SK-N-SH (cell line): ENCODE results near the gene CGB8. TPM values are rescaled to one million over a fixed set of nuclear protein-coding genes. Genes with fewer than 3 reads are reported as not detected.

Experiments
- CTCF ChIA-PET: fragments of 300-600, 350-600 bp; formaldehyde crosslinking; extraction: SDS; loops from one replicate; lab custom pipeline; 2021; lab: Yijun Ruan, JAX
- POLR2A ChIA-PET: fragments of 350-600 bp; sonication (Branson Sonifier 250); formaldehyde crosslinking; extraction: SDS; loops from one replicate; lab custom pipeline; 2020; ENCODE audit warnings: antibody characterized with exemption, inconsistent platforms; lab: Yijun Ruan, JAX
- DNase-seq: peaks from one replicate; pipeline ENCODE4 v3.0.0; 2012
- H2AFZ ChIP-seq: fragments of 200-600 bp; sonication (generic); 2 replicates; pipeline ENCODE4 v1.8.1; 2016; ENCODE audit warnings: antibody characterized with exemption, mild to moderate bottlenecking, low read depth
- H3F3A ChIP-seq: fragments of 200-600 bp; sonication (generic); replicated peaks from 2 replicates; pipeline ENCODE3; 2016; ENCODE audit warnings: antibody characterized with exemption, mild to moderate bottlenecking; ENCODE audit not compliant: insufficient read depth
- H3K27ac ChIP-seq, 2 experiments: fragments of 200-500 bp in 1 of 2; fragments of 200-600 bp in 1 of 2; sonication (Bioruptor generic) in 1 of 2; sonication (generic), shearing (Covaris generic) in 1 of 2; 2 replicates each; pipeline versions ENCODE4 v1.5.1 to v1.6.1; 2014 to 2016; ENCODE audit warnings: low read depth in 2 of 2, inconsistent platforms in 1 of 2, low read length in 1 of 2, mild to moderate bottlenecking in 1 of 2, mixed read lengths in 1 of 2
- H3K27me3 ChIP-seq: fragments of 200-600 bp; sonication (generic), shearing (Covaris generic); 2 replicates; pipeline ENCODE4 v1.6.1; 2016; ENCODE audit warnings: mixed run types; ENCODE audit not compliant: insufficient read depth
- H3K36me3 ChIP-seq, 2 experiments: fragments of 200-500 bp in 1 of 2; fragments of 200-600 bp in 1 of 2; sonication (Bioruptor generic) in 1 of 2; sonication (generic) in 1 of 2; replicated peaks in 1 of 2; 2 replicates each; pipeline versions ENCODE3 to v1.5.1; 2014 to 2016; ENCODE audit warnings: low read length in 1 of 2, mild to moderate bottlenecking in 1 of 2; ENCODE audit not compliant: insufficient read depth in 2 of 2, control insufficient read depth in 1 of 2
- H3K4me1 ChIP-seq, 2 experiments: fragments of 200-500 bp in 1 of 2; fragments of 200-600 bp in 1 of 2; sonication (Bioruptor generic) in 1 of 2; sonication (generic), shearing (Covaris generic) in 1 of 2; 2 replicates each; pipeline versions ENCODE4 v1.5.1 to v1.6.1; 2014 to 2016; ENCODE audit warnings: low read depth in 1 of 2, low read length in 1 of 2, mixed run types in 1 of 2; ENCODE audit not compliant: insufficient read depth in 2 of 2, control insufficient read depth in 1 of 2
- H3K4me2 ChIP-seq: fragments of 200-600 bp; sonication (generic), shearing (Covaris generic); 2 replicates; pipeline ENCODE4 v1.6.1; 2017; ENCODE audit warnings: mixed run types
- H3K4me3 ChIP-seq, 2 experiments: fragments of 200-500 bp in 1 of 2; fragments of 200-600 bp in 1 of 2; sonication (Bioruptor generic) in 1 of 2; sonication (generic), shearing (Covaris generic) in 1 of 2; 2 replicates each; pipeline versions ENCODE4 v1.5.1 to v1.8.1; 2014 to 2016; ENCODE audit warnings: low read depth in 2 of 2, inconsistent platforms in 1 of 2, low read length in 1 of 2, mild to moderate bottlenecking in 1 of 2, mixed read lengths in 1 of 2, moderate library complexity in 1 of 2
- H3K79me2 ChIP-seq: fragments of 200-600 bp; sonication (generic); 2 replicates; pipeline ENCODE4 v1.8.1; 2017; ENCODE audit warnings: mild to moderate bottlenecking; ENCODE audit not compliant: insufficient read depth
- H3K9ac ChIP-seq: fragments of 200-600 bp; sonication (generic); 2 replicates; pipeline ENCODE4 v1.6.1; 2017; ENCODE audit warnings: mixed run types
- H3K9me2 ChIP-seq: fragments of 200-600 bp; sonication (generic); 2 replicates; pipeline ENCODE4 v1.6.1; 2017; ENCODE audit warnings: mixed run types
- H3K9me3 ChIP-seq: fragments of 200-600 bp; sonication (generic); 2 replicates; pipeline ENCODE4 v1.6.1; 2017; ENCODE audit warnings: mixed run types, mild to moderate bottlenecking, moderate library complexity
- H4K20me1 ChIP-seq: fragments of 200-600 bp; sonication (generic); 2 replicates; pipeline ENCODE4 v1.6.1; 2017; ENCODE audit warnings: mild to moderate bottlenecking, mixed run types; ENCODE audit not compliant: insufficient read depth
- CHD2 ChIP-seq: fragments of 150-350 bp; IDR thresholded peaks from 2 replicates; pipeline ENCODE4 v1.6.1; 2018; ENCODE audit warnings: low read length; ENCODE audit not compliant: partially characterized antibody
- EZH2phosphoT487 ChIP-seq: fragments of 200-600 bp; sonication (generic); IDR thresholded peaks from 2 replicates; pipeline ENCODE4 v1.6.1; 2017; ENCODE audit warnings: low read depth, mixed run types, mild to moderate bottlenecking, antibody characterized with exemption, moderate library complexity, borderline replicate concordance
- FOXJ3 ChIP-seq: sonication (generic); formaldehyde crosslinking; IDR thresholded peaks from 2 replicates; pipeline ENCODE4 v1.5.1; 2020; ENCODE audit warnings: mild to moderate bottlenecking, missing genetic modification reagents
- GABPA ChIP-seq: IDR thresholded peaks from 2 replicates; pipeline ENCODE4 v1.4.0; 2012; ENCODE audit warnings: low read depth, mild to moderate bottlenecking
- JUND ChIP-seq: IDR thresholded peaks from 2 replicates; pipeline ENCODE4 v1.4.0; 2012
- MEF2A ChIP-seq: IDR thresholded peaks from 2 replicates; pipeline ENCODE4 v1.4.0; 2012; ENCODE audit warnings: low read depth, borderline replicate concordance
- NRF1 ChIP-seq: IDR thresholded peaks from 2 replicates; pipeline ENCODE4 v1.6.1; 2012; ENCODE audit warnings: low read depth, mild to moderate bottlenecking, low read length
- POLR2AphosphoS5 ChIP-seq: IDR thresholded peaks from 2 replicates; pipeline ENCODE4 v1.6.1; 2012; ENCODE audit warnings: low read depth, low read length
- REST ChIP-seq: IDR thresholded peaks from 2 replicates; pipeline ENCODE4 v1.6.1; 2012; ENCODE audit warnings: mild to moderate bottlenecking, low read depth, low read length, moderate library complexity
- SMC3 ChIP-seq: IDR thresholded peaks from 2 replicates; pipeline ENCODE4 v1.6.1; 2012; ENCODE audit warnings: low read depth, low read length, improper control_type of control experiment
- WGBS: methylation state at CpG from one replicate; pipeline ENCODE4 v1.1.6; 2017; ENCODE audit warnings: low lambda C conversion rate; 5-methylcytosine and 5-hydroxymethylcytosine counted together
- polyA plus RNA-seq, 3 experiments: library from polyadenylated mRNA; depleted of rRNA; stranded (reverse); fragments of >200 nt; gene quantifications; 2 replicates each; pipeline ENCODE4 v1.2.3, GENCODE V29; 2012
- TF ChIP-seq, protein P1 (sequence below): fragments of 150-350 bp; IDR thresholded peaks from 2 replicates; pipeline ENCODE4 v1.6.1; 2016; ENCODE audit warnings: mild to moderate bottlenecking, low read depth, low read length
- TF ChIP-seq, protein P2 (sequence below): fragments of 200-600 bp; sonication (generic); IDR thresholded peaks from 2 replicates; pipeline ENCODE4 v1.6.1; 2017; ENCODE audit warnings: antibody characterized with exemption, mild to moderate bottlenecking, moderate library complexity
- TF ChIP-seq, protein P3 (sequence below): fragments of 150-350 bp; IDR thresholded peaks from 2 replicates; pipeline ENCODE4 v1.6.1; 2017; ENCODE audit warnings: antibody characterized with exemption, low read length, low read depth, borderline replicate concordance
- TF ChIP-seq, protein P4 (sequence below): IDR thresholded peaks from 2 replicates; pipeline ENCODE4 v1.4.0; 2012; ENCODE audit warnings: low read depth

CGB8 gene
- polyA plus RNA-seq, 1 of the 3 experiments (the other 2 are of a cell fraction) = 0.13 TPM

GRCh38 chr19:49004964-49005614 is 43.8 kb downstream of the CGB8 start:
- no peak overlapping the region for H3K27ac ChIP-seq
- DNase-seq = no peak
- H3F3A ChIP-seq = no peaks in the 10 kb centered on the region
- H3K4me3 ChIP-seq = no peak overlapping the region
- H3K79me2 ChIP-seq = peaks cover 24% of the 10 kb centered on the region; the same call in 1 of the 2 replicates
- H3K9me2 ChIP-seq = no peaks in the 10 kb centered on the region
- H3K36me3 ChIP-seq = peaks cover 20 to 42% of the 10 kb centered on the region in 2 experiments
- no peak overlapping the region for H3K4me2 ChIP-seq
- H3K27me3 ChIP-seq = no peaks in the 10 kb centered on the region
- WGBS = 95% methylated on average over 5 of the region's 7 CpGs
- CTCF ChIA-PET = interaction anchor here (0.7 to 2.9 kb wide), 5 partner anchors 12 to 98 kb away, joined by 3 to 14 read pairs (median 4); partner anchors contain the start of genes GYS1 and RUVBL2
- no peak for TF ChIP-seq FOXJ3 (CRISPR knock-in tag)
- no peak for TF ChIP-seq MEF2A
- no peak for TF ChIP-seq POLR2AphosphoS5
- TF ChIP-seq NRF1 = no peak
- TF ChIP-seq GABPA = no peak
- no peak for TF ChIP-seq JUND
- TF ChIP-seq, protein P1, sequence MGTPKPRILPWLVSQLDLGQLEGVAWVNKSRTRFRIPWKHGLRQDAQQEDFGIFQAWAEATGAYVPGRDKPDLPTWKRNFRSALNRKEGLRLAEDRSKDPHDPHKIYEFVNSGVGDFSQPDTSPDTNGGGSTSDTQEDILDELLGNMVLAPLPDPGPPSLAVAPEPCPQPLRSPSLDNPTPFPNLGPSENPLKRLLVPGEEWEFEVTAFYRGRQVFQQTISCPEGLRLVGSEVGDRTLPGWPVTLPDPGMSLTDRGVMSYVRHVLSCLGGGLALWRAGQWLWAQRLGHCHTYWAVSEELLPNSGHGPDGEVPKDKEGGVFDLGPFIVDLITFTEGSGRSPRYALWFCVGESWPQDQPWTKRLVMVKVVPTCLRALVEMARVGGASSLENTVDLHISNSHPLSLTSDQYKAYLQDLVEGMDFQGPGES = no peak
- no peak for TF ChIP-seq EZH2phosphoT487
- no peak for TF ChIP-seq SMC3
- no peak for TF ChIP-seq REST
- no peaks in the 10 kb centered on the region for H3K9me3 ChIP-seq
- POLR2A ChIA-PET = no interaction called here
- H4K20me1 ChIP-seq = no peaks in the 10 kb centered on the region
- no peak overlapping the region for H2AFZ ChIP-seq
- H3K9ac ChIP-seq = no peak overlapping the region
- H3K4me1 ChIP-seq = no peaks in the 10 kb centered on the region

DNA sequence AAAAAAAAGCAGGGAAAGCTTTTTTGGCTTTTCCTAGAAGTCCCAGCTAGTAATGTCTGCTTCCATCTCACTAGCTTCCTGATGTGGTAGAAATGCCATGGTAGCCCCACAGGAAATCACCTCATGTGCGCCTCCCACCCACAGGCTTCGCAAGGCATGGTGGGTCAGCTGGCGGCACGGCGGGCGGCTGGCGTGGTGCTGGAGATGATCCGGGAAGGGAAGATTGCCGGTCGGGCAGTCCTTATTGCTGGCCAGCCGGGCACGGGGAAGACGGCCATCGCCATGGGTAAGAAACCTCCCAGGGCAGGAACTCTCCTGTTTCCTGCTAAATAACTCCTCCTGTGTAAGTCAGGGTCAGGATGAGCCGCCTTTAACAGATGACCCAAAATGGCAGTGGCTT is 44.8 kb downstream of the CGB8 start:
- Histone ChIP-seq H3K9ac (no peak overlapping the region), H4K20me1 (no peaks in the 10 kb centered on the region), H3K36me3 (peaks cover 20 to 39% of the 10 kb centered on the region in 2 experiments), H3K9me3 (no peaks in the 10 kb centered on the region), H3K27me3 (no peaks in the 10 kb centered on the region), H3K9me2 (no peaks in the 10 kb centered on the region), H3K27ac (no peak overlapping the region), H3K79me2 (peaks cover 33% of the 10 kb centered on the region; the same call in 1 of the 2 replicates), H3K4me2 (no peak overlapping the region), H3K4me3 (no peak overlapping the region), H3K4me1 (no peaks in the 10 kb centered on the region), H2AFZ (no peak overlapping the region), H3F3A (no peaks in the 10 kb centered on the region)
- POLR2A ChIA-PET = no interaction called here
- DNase-seq = no peak
- 99% methylated on average over 15 of the region's 15 CpGs for WGBS
- CTCF ChIA-PET = interaction anchor here (0.6 to 2.8 kb wide), 5 partner anchors 9 to 70 kb away, joined by 3 to 14 read pairs (median 4); partner anchors contain the start of genes GYS1 and RUVBL2
- TF ChIP-seq CHD2 (no peak), GABPA (no peak), MEF2A (no peak), REST (no peak)
- TF ChIP-seq, protein P2, sequence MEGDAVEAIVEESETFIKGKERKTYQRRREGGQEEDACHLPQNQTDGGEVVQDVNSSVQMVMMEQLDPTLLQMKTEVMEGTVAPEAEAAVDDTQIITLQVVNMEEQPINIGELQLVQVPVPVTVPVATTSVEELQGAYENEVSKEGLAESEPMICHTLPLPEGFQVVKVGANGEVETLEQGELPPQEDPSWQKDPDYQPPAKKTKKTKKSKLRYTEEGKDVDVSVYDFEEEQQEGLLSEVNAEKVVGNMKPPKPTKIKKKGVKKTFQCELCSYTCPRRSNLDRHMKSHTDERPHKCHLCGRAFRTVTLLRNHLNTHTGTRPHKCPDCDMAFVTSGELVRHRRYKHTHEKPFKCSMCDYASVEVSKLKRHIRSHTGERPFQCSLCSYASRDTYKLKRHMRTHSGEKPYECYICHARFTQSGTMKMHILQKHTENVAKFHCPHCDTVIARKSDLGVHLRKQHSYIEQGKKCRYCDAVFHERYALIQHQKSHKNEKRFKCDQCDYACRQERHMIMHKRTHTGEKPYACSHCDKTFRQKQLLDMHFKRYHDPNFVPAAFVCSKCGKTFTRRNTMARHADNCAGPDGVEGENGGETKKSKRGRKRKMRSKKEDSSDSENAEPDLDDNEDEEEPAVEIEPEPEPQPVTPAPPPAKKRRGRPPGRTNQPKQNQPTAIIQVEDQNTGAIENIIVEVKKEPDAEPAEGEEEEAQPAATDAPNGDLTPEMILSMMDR = no peak
- TF ChIP-seq, protein P3, sequence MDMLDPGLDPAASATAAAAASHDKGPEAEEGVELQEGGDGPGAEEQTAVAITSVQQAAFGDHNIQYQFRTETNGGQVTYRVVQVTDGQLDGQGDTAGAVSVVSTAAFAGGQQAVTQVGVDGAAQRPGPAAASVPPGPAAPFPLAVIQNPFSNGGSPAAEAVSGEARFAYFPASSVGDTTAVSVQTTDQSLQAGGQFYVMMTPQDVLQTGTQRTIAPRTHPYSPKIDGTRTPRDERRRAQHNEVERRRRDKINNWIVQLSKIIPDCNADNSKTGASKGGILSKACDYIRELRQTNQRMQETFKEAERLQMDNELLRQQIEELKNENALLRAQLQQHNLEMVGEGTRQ = no peak
- TF ChIP-seq, protein P4, sequence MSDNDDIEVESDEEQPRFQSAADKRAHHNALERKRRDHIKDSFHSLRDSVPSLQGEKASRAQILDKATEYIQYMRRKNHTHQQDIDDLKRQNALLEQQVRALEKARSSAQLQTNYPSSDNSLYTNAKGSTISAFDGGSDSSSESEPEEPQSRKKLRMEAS = no peak
